ENCODE measurements around the gene TM4SF4. TPM values are rescaled to one million over a fixed set of nuclear protein-coding genes. Genes with fewer than 3 reads are reported as not detected.

The TM4SF4 gene
- total and polyA plus RNA-seq, 2 experiments from 2014 or later = 0.46 TPM; not detected in 1

GRCh38 chr3:149514471-149514870 lies 40.0 kb downstream of the TM4SF4 start:
- H3K4me3 ChIP-seq = no peak overlapping the region
- no peaks in the 10 kb centered on the region for H3K4me1 ChIP-seq (ENCODE audit: low read depth)
- no peaks in the 10 kb centered on the region for H3K9me3 ChIP-seq (ENCODE audit: low read depth)
- H3K27ac ChIP-seq = no peak overlapping the region
- DNase-seq (ENCODE audit: low read depth in 1 of 2, low spot score in 1 of 2) = no peak
- peaks cover 3% of the 10 kb centered on the region for H3K27me3 ChIP-seq
- TF ChIP-seq, protein P1, sequence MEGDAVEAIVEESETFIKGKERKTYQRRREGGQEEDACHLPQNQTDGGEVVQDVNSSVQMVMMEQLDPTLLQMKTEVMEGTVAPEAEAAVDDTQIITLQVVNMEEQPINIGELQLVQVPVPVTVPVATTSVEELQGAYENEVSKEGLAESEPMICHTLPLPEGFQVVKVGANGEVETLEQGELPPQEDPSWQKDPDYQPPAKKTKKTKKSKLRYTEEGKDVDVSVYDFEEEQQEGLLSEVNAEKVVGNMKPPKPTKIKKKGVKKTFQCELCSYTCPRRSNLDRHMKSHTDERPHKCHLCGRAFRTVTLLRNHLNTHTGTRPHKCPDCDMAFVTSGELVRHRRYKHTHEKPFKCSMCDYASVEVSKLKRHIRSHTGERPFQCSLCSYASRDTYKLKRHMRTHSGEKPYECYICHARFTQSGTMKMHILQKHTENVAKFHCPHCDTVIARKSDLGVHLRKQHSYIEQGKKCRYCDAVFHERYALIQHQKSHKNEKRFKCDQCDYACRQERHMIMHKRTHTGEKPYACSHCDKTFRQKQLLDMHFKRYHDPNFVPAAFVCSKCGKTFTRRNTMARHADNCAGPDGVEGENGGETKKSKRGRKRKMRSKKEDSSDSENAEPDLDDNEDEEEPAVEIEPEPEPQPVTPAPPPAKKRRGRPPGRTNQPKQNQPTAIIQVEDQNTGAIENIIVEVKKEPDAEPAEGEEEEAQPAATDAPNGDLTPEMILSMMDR (IDR thresholded peaks at IDR 0.05; ENCODE audit: low read depth, low read length) = no peak
- peaks cover 15% of the 10 kb centered on the region for H3K36me3 ChIP-seq

DNA sequence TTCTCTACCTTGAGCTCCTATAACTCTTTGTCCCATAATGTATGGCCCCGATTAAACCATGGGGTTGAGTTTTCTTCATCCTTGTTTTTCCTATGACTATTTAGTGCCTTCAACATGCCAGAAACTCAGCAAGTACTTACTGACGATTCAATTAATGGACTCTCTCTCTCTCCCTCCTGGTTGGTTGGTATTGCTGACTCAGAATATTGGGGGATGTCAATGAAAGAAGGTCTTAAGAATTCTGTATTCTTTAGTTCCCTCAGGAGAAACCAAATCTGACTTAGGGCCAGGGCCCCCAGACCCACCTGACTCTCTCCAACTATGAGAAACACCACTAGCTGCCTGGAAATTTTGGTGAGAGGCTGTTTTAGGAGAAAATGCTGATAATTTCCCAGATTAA lies 40.8 kb downstream of the TM4SF4 start:
- Histone ChIP-seq H3K4me3 (no peak overlapping the region), H3K27ac (no peak overlapping the region), H3K9me3 (ENCODE audit: low read depth) (no peaks in the 10 kb centered on the region), H3K27me3 (peaks cover 3% of the 10 kb centered on the region), H3K36me3 (peaks cover 16% of the 10 kb centered on the region), H3K4me1 (ENCODE audit: low read depth) (no peaks in the 10 kb centered on the region)
- TF ChIP-seq, protein P1 (IDR thresholded peaks at IDR 0.05; ENCODE audit: low read depth, low read length) = no peak
- DNase-seq (ENCODE audit: low read depth in 1 of 2, low spot score in 1 of 2) = no peak

- H3K36me3 ChIP-seq = peaks cover 25% of the 10 kb centered on the region
- no peaks in the 10 kb centered on the region for H3K27me3 ChIP-seq
- H3K9me3 ChIP-seq (ENCODE audit: low read depth) = no peaks in the 10 kb centered on the region
- H3K4me3 ChIP-seq = no peak overlapping the region
- H3K4me1 ChIP-seq (ENCODE audit: low read depth) = no peaks in the 10 kb centered on the region
- H3K27ac ChIP-seq = no peak overlapping the region
- TF ChIP-seq, protein P1 (IDR thresholded peaks at IDR 0.05; ENCODE audit: low read depth, low read length) = no peak
- no peak for DNase-seq (ENCODE audit: low read depth in 1 of 2, low spot score in 1 of 2)
Observed at GRCh38 chr3:149516920-149517319, 42.4 kb downstream of the TM4SF4 start.

- H3K27me3 ChIP-seq = no peaks in the 10 kb centered on the region
- H3K27ac ChIP-seq = no peak overlapping the region
- peaks cover 40% of the 10 kb centered on the region for H3K36me3 ChIP-seq
- H3K4me3 ChIP-seq = no peak overlapping the region
- TF ChIP-seq, protein P1 (IDR thresholded peaks at IDR 0.05; ENCODE audit: low read depth, low read length) = no peak
- H3K4me1 ChIP-seq (ENCODE audit: low read depth) = no peaks in the 10 kb centered on the region
- no peaks in the 10 kb centered on the region for H3K9me3 ChIP-seq (ENCODE audit: low read depth)
- DNase-seq (ENCODE audit: low read depth in 1 of 2, low spot score in 1 of 2) = no peak
Observed at GRCh38 chr3:149519912-149520311, 45.4 kb downstream of the TM4SF4 start.

DNA sequence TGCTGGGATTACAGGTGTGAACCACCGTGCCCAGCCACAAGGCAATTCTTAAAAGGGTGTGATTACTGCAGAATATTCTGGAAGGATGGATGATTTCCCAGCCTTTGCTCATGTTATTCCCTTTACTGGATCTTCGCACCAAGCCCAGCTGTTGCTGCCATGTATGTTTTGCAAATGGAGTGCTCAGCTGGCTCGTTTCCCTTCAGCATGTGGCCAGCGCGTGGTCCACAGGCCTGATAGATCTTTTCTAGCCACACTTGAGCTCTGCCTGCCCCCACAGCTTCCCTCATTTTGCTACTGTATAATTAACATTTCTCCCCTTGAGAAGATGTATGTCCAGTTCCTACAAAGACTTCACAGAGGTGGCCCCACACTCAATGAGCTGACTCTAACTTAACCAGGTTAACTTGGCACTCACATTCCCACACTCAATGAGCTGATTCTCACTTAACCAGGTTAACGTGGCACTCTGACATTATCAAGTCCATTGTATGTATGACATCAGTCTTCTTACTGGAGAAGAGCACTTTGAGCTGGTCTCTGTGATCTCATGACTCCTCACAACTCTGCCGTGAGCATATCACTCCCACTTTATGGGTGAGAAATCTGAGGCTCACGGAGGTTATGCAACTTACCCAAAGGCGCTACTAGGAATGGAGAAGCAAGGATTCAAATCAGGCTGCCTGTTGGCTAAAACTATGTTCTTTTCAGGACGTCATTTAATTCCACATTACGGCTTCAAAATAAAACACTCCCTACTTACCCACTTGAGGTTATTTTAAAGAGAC lies 49.2 kb downstream of the TM4SF4 start:
- TF ChIP-seq, protein P1 (IDR thresholded peaks at IDR 0.05; ENCODE audit: low read depth, low read length) = no peak

More for the DNA sequence above, 49.2 kb downstream of the TM4SF4 start:
- no peak for DNase-seq (ENCODE audit: low read depth in 1 of 2, low spot score in 1 of 2)
- H3K36me3 ChIP-seq = peaks cover 39% of the 10 kb centered on the region
- H3K9me3 ChIP-seq (ENCODE audit: low read depth) = no peaks in the 10 kb centered on the region
- no peaks in the 10 kb centered on the region for H3K27me3 ChIP-seq
- no peak overlapping the region for H3K4me3 ChIP-seq
- no peaks in the 10 kb centered on the region for H3K4me1 ChIP-seq (ENCODE audit: low read depth)
- peak overlapping the region; percentile 24 for H3K27ac ChIP-seq

Data from cardiac muscle cell (in vitro differentiated cells and primary cell).